CD8-positive, alpha-beta memory T cell (primary cell): ENCODE results near the gene REC114. TPM values are rescaled to one million over a fixed set of nuclear protein-coding genes. Genes with fewer than 3 reads are reported as not detected.

Experiments used
- CTCF ChIA-PET: fragments of 350-600 bp; sonication (Branson Sonifier 250); formaldehyde crosslinking; loops from one replicate; lab custom pipeline; 2021; ENCODE audit warnings: antibody characterized with exemption; lab: Charles Lee
- POLR2A ChIA-PET: fragments of 350-600 bp; sonication (Branson Sonifier 250); formaldehyde crosslinking; loops from one replicate; lab custom pipeline; 2021; ENCODE audit warnings: antibody characterized with exemption; lab: Charles Lee
- DNase-seq, 5 donors: peaks; one replicate each; pipeline versions ENCODE4 v3.0.0 to v3.0.0-alpha.2; 2020 to 2022; ENCODE audit warnings: mixed read lengths in 1 of 5
- H3K27ac ChIP-seq: one replicate; pipeline ENCODE4 v1.7.0; 2013; ENCODE audit warnings: low read depth, mild to moderate bottlenecking, low read length, moderate library complexity
- H3K27me3 ChIP-seq: 2 replicates; pipeline ENCODE4 v1.7.0; 2013; ENCODE audit warnings: low read length, mild to moderate bottlenecking; ENCODE audit not compliant: insufficient read depth, poor library complexity, severe bottlenecking
- H3K36me3 ChIP-seq: 2 replicates; pipeline ENCODE4 v1.7.0; 2013; ENCODE audit warnings: mild to moderate bottlenecking, low read length, moderate library complexity; ENCODE audit not compliant: insufficient read depth
- H3K4me1 ChIP-seq: 2 replicates; pipeline ENCODE4 v1.7.0; 2013; ENCODE audit warnings: mild to moderate bottlenecking, low read length, moderate library complexity; ENCODE audit not compliant: insufficient read depth
- H3K4me3 ChIP-seq: 2 replicates; pipeline ENCODE4 v1.7.0; 2013; ENCODE audit warnings: mild to moderate bottlenecking, low read length
- H3K9me3 ChIP-seq: 2 replicates; pipeline ENCODE4 v1.7.0; 2013; ENCODE audit warnings: mild to moderate bottlenecking, low read length
- H3K27ac Mint-ChIP-seq, 8 donors: one replicate each; pipeline ENCODE4 v1.8.0; 2020 to 2021; ENCODE audit warnings: mixed read lengths in 8 of 8, mild to moderate bottlenecking in 6 of 8, inconsistent platforms in 3 of 8, moderate library complexity in 3 of 8
- H3K27me3 Mint-ChIP-seq, 2 donors: one replicate each; pipeline ENCODE4 v1.8.0; 2020 to 2021; ENCODE audit warnings: mixed read lengths in 2 of 2, mild to moderate bottlenecking in 1 of 2, moderate library complexity in 1 of 2
- H3K36me3 Mint-ChIP-seq, 3 donors: one replicate each; pipeline ENCODE4 v1.8.0; 2020 to 2021; ENCODE audit warnings: mixed read lengths in 3 of 3, inconsistent platforms in 1 of 3, mild to moderate bottlenecking in 1 of 3
- H3K4me1 Mint-ChIP-seq, 3 donors: one replicate each; pipeline ENCODE4 v1.8.0; 2020 to 2021; ENCODE audit warnings: mixed read lengths in 3 of 3, inconsistent platforms in 1 of 3, mild to moderate bottlenecking in 1 of 3
- H3K4me3 Mint-ChIP-seq, 7 donors: one replicate each; pipeline ENCODE4 v1.8.0; 2020 to 2021; ENCODE audit warnings: mixed read lengths in 7 of 7, mild to moderate bottlenecking in 6 of 7, moderate library complexity in 4 of 7, inconsistent platforms in 2 of 7
- H3K9me3 Mint-ChIP-seq, 5 donors: one replicate each; pipeline ENCODE4 v1.8.0; 2020 to 2022; ENCODE audit warnings: mixed read lengths in 5 of 5, mild to moderate bottlenecking in 3 of 5, moderate library complexity in 2 of 5, inconsistent platforms in 1 of 5
- polyA plus RNA-seq: library from polyadenylated mRNA; unstranded; fragments of 300-500 nt; fragmentation: Illumina TruSeq; gene quantifications from one replicate; pipeline ENCODE4 v1.2.3, GENCODE V29; 2021
- total RNA-seq, 2 experiments: library from RNA; stranded (reverse); gene quantifications; one replicate each; pipeline ENCODE4 v1.2.3, GENCODE V29; 2021

Gene REC114
- total and polyA plus RNA-seq, 3 experiments from 2014 or later, result not detected

DNA sequence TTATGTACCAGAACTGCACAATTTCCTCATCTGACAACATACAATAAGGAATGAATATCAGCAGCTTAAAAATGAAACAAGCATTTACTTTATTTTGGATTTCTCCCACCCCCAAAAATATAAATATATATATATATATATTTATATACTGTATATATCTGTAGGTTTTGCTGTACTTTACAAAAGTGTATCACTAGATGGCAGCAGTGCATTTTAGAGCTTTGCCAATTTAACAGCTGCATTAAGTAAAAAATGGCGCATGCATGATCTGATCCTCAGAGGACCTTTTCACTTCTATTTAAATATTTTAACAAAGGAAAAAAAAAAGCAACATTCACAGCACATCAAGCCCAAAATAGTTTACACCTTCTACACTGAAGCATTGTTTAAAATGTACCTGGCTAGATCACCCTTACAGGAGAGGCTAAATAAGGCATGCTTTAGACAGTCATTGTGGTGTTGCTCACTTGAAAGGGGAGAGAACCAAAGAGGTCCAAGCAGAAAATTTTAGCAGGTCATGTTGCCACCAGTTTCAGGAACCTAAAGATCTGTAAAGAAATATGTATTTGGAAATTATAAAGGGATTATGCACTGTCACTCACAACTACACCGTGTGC is 117.6 kb downstream of the REC114 start:
- peak in 2 of 5 donors; percentile 16 to 18 for DNase-seq
- no peak overlapping the region for H3K4me3 Mint-ChIP-seq
- Histone ChIP-seq H3K27me3 (no peaks in the 10 kb centered on the region), H3K4me3 (no peak overlapping the region), H3K27ac (no peak overlapping the region), H3K36me3 (peaks cover 14% of the 10 kb centered on the region), H3K9me3 (no peaks in the 10 kb centered on the region), H3K4me1 (no peaks in the 10 kb centered on the region)
- ChIA-PET CTCF (interaction anchor here (1.2 to 4.8 kb wide), 4 partner anchors 10 to 140 kb away, joined by 3 to 40 read pairs (median 6); partner anchors contain the start of gene NPTN), POLR2A (no interaction called here)
- no peaks in the 10 kb centered on the region for H3K9me3 Mint-ChIP-seq
- peaks cover 0 to 82% (median 24%) of the 10 kb centered on the region in 3 donors for H3K36me3 Mint-ChIP-seq
- H3K4me1 Mint-ChIP-seq, result peaks cover 0 to 4% (median 0%) of the 10 kb centered on the region in 3 donors
- H3K27ac Mint-ChIP-seq, result no peak overlapping the region
- H3K27me3 Mint-ChIP-seq, result no peaks in the 10 kb centered on the region

DNA sequence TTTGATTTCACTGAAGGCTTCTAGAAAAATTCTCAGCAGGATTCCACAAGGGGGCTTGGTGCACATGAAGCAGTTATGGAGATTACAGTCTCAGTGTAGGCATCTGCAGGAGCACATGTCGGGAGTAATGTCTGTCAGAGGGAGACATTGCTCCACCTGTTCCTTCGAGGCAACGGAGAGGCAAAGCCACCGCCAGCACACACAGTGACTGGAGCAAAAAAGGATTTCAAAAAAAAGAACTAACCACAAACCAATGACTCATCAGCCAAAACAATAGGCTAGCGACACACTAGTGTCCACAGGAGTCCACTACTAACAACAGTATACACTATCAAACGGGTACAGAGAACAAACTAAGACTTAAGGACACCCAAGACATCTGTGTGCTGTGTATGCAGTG is 121.3 kb downstream of the REC114 start:
- DNase-seq, result no peak
- no peaks in the 10 kb centered on the region for H3K27me3 Mint-ChIP-seq
- POLR2A ChIA-PET, result no interaction called here
- Histone ChIP-seq H3K36me3 (peaks cover 16% of the 10 kb centered on the region), H3K4me1 (no peaks in the 10 kb centered on the region), H3K4me3 (no peak overlapping the region), H3K27me3 (no peaks in the 10 kb centered on the region), H3K9me3 (no peaks in the 10 kb centered on the region), H3K27ac (no peak overlapping the region)
- peaks cover 0 to 4% (median 0%) of the 10 kb centered on the region in 3 donors for H3K4me1 Mint-ChIP-seq
- H3K36me3 Mint-ChIP-seq, result peaks cover 0 to 86% (median 20%) of the 10 kb centered on the region in 3 donors
- CTCF ChIA-PET, result no interaction called here
- no peak overlapping the region for H3K4me3 Mint-ChIP-seq
- no peaks in the 10 kb centered on the region for H3K9me3 Mint-ChIP-seq
- H3K27ac Mint-ChIP-seq, result peak overlapping the region in 5 of 8 donors; percentile 22 to 38 (median 31)

DNA sequence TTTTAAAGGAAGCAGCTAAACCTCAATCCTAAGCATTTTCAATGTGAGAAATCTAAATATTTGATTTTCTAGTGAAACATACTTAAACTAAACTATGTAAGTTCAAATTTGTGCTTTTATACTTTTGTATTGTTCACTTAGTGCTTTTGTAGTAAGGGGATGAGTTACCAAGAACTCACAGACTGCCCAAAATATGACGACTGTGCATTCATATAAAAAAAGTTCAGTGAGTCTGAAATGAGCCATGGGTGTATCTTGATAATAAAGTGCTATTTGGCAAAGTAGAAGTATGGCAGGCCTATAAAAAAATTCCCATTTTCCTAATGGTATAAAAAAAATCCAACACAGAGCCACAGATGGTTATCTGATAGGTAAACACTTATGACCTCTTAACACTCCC is 124.1 kb downstream of the REC114 start:
- ChIA-PET POLR2A (no interaction called here), CTCF (no interaction called here)
- Histone ChIP-seq H3K4me1 (no peaks in the 10 kb centered on the region), H3K27me3 (no peaks in the 10 kb centered on the region), H3K36me3 (peaks cover 29% of the 10 kb centered on the region), H3K9me3 (no peaks in the 10 kb centered on the region), H3K4me3 (no peak overlapping the region), H3K27ac (no peak overlapping the region)
- Mint-ChIP-seq H3K27ac (peak overlapping the region in 1 of 8 donors; percentile 23), H3K36me3 (peaks cover 7 to 94% (median 27%) of the 10 kb centered on the region in 3 donors), H3K4me3 (no peak overlapping the region), H3K4me1 (peaks cover 0 to 4% (median 0%) of the 10 kb centered on the region in 3 donors), H3K9me3 (no peaks in the 10 kb centered on the region), H3K27me3 (no peaks in the 10 kb centered on the region)
- DNase-seq, result no peak

DNA sequence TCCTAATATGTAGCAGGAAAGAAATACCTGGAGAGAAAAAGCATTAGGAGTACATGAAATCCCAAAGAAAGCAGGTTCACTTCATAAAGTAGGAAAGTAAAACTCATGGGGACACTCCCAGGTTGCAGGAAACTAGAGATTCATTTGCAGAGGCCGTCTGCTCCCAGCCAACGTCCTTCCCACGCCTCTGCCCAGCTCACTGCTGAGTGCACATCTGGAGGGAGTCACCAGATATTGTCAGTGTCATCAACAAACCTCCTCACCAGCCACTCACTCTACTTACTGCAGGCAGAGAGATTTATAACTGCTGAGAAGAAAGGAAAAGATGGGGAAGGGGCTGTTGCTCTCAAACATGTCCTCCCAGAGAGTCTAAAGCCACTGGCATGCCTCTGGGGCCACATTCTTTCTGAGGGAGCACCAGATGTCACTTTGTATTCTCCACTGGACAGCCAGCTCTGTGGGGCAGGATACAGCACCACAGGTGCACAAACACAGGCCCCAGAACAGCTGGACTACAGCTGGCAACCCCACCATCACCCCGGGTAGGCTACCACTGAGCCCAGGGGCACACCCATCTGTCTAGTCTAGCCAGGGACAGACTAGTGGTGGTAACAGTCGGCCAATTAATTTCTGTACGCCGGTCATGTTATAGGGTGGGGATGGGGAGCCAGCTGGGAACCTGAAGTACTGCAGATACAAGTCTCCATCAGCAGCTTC is 125.8 kb downstream of the REC114 start:
- Histone ChIP-seq H3K36me3 (peaks cover 19% of the 10 kb centered on the region), H3K9me3 (no peaks in the 10 kb centered on the region), H3K27me3 (no peaks in the 10 kb centered on the region), H3K27ac (no peak overlapping the region), H3K4me3 (no peak overlapping the region), H3K4me1 (no peaks in the 10 kb centered on the region)
- no peak for DNase-seq
- no peaks in the 10 kb centered on the region for H3K9me3 Mint-ChIP-seq
- H3K36me3 Mint-ChIP-seq, result peaks cover 7 to 95% (median 31%) of the 10 kb centered on the region in 3 donors
- ChIA-PET POLR2A (interaction anchor here (0.6 kb wide), 1 partner anchor 22 kb away, joined by 5 read pairs; no protein-coding TSS in a partner anchor), CTCF (interaction anchor here (2.2 kb wide), 1 partner anchor 67 kb away, joined by 5 read pairs; no protein-coding TSS in a partner anchor)
- H3K4me3 Mint-ChIP-seq, result no peak overlapping the region
- peak overlapping the region in 1 of 8 donors; percentile 64 for H3K27ac Mint-ChIP-seq
- peaks cover 0 to 4% (median 0%) of the 10 kb centered on the region in 3 donors for H3K4me1 Mint-ChIP-seq
- H3K27me3 Mint-ChIP-seq, result no peaks in the 10 kb centered on the region

DNA sequence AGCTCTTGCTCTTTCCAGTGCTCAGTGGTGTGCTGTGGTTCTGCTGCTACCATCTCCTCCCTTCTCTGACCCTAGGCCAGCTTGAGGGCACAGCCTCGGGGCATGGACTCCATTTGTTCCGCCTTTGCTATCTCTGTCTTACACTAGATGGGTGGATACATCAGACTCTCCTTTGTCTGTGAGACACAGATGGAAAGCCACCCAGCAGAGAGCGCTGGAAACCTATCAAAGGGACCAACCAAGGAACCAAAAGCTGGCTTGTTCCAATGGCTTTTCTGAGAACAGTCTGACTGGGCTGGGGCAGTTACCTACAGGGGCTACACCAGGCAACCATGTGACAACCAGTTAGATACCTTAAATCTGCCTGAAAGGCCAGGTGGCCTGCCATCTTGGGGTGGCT is 126.4 kb downstream of the REC114 start:
- H3K4me1 Mint-ChIP-seq, result peaks cover 0 to 3% (median 0%) of the 10 kb centered on the region in 3 donors
- no peaks in the 10 kb centered on the region for H3K9me3 ChIP-seq
- no peak overlapping the region for H3K27ac ChIP-seq
- H3K27me3 ChIP-seq, result no peaks in the 10 kb centered on the region
- H3K36me3 ChIP-seq, result peaks cover 15% of the 10 kb centered on the region
- H3K4me1 ChIP-seq, result no peaks in the 10 kb centered on the region
- H3K9me3 Mint-ChIP-seq, result no peaks in the 10 kb centered on the region
- H3K4me3 ChIP-seq, result no peak overlapping the region
- CTCF ChIA-PET, result interaction anchor here (2.2 kb wide), 1 partner anchor 67 kb away, joined by 5 read pairs; no protein-coding TSS in a partner anchor
- peaks cover 7 to 93% (median 35%) of the 10 kb centered on the region in 3 donors for H3K36me3 Mint-ChIP-seq
- no peaks in the 10 kb centered on the region for H3K27me3 Mint-ChIP-seq
- H3K4me3 Mint-ChIP-seq, result no peak overlapping the region
- no peak for DNase-seq
- H3K27ac Mint-ChIP-seq, result no peak overlapping the region
- POLR2A ChIA-PET, result interaction anchor here (0.6 kb wide), 1 partner anchor 21 kb away, joined by 5 read pairs; no protein-coding TSS in a partner anchor

DNA sequence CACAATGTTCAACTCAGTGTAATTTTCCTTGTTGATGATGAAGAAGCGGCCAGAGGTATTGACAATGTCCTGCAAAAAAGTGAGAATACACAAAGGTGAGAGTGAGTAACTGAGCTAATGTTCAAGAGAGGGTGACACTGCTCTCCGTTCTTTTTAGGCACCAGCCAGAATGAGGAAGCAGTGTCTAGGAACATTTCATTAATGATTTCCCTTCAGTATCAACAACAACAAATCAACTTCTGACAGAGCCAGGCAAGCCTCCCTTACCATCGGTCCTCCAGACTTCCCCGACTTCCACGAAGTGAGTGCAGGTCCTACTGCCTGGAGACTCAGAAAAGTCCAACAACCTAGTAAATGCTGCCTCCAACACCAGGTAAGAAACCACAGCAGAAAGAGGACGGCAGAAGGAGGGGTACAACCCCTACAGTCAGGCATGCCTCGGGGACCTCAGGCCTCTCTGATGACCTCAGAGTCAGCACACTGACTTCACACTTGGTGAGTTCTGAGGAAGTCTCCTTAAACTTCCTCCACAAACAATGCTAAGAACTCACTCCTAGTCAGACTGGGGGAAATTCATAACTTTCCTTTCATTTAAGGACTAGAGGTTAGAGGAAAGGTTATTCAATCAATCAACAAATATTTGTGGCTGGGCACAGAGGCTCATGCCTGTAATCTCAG is 127.5 kb downstream of the REC114 start:
- Histone ChIP-seq H3K27ac (no peak overlapping the region), H3K36me3 (peaks cover 14% of the 10 kb centered on the region), H3K4me1 (no peaks in the 10 kb centered on the region), H3K9me3 (no peaks in the 10 kb centered on the region), H3K4me3 (no peak overlapping the region), H3K27me3 (no peaks in the 10 kb centered on the region)
- no peaks in the 10 kb centered on the region for H3K9me3 Mint-ChIP-seq
- no peaks in the 10 kb centered on the region for H3K4me1 Mint-ChIP-seq
- peak overlapping the region in 1 of 8 donors; percentile 10 for H3K27ac Mint-ChIP-seq
- no peak overlapping the region for H3K4me3 Mint-ChIP-seq
- H3K27me3 Mint-ChIP-seq, result no peaks in the 10 kb centered on the region
- H3K36me3 Mint-ChIP-seq, result peaks cover 7 to 90% (median 34%) of the 10 kb centered on the region in 3 donors
- CTCF ChIA-PET, result interaction anchor here (1.1 kb wide), 1 partner anchor 10 kb away, joined by 3 read pairs; no protein-coding TSS in a partner anchor
- POLR2A ChIA-PET, result no interaction called here
- DNase-seq, result no peak

DNA sequence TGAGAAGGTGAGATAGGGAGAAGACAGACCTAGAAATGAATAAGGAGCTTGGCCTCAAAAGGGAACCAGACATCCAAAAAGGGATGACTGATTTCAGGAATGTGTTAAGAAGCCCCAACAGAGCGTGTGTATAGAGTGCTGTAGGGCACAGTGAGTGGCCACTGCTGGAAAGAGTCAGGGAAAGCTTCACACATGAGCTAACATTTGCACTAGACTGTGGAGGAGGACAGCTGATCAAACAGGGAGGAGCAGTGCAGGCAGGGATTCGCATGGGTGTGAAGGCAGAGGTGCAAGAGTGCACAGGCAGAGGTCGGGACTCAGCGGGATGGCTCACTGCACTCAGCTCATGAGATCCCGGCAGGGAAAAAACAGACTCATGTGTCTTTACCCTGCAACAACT is 128.4 kb downstream of the REC114 start:
- DNase-seq, result no peak
- Histone ChIP-seq H3K27me3 (no peaks in the 10 kb centered on the region), H3K9me3 (no peaks in the 10 kb centered on the region), H3K4me1 (no peaks in the 10 kb centered on the region), H3K27ac (no peak overlapping the region), H3K36me3 (peaks cover 14% of the 10 kb centered on the region), H3K4me3 (no peak overlapping the region)
- Mint-ChIP-seq H3K27me3 (no peaks in the 10 kb centered on the region), H3K36me3 (peaks cover 7 to 89% (median 33%) of the 10 kb centered on the region in 3 donors), H3K27ac (peak overlapping the region in 3 of 8 donors; percentile 5 to 79 (median 34)), H3K9me3 (no peaks in the 10 kb centered on the region), H3K4me1 (no peaks in the 10 kb centered on the region), H3K4me3 (peak overlapping the region in 1 of 7 donors; percentile 46)
- POLR2A ChIA-PET, result no interaction called here
- CTCF ChIA-PET, result interaction anchor here (1.1 kb wide), 1 partner anchor 11 kb away, joined by 3 read pairs; no protein-coding TSS in a partner anchor
